HUES6 (cell line): Measurements from ENCODE around the gene OR52E4.

Experiments
- H3K27ac ChIP-seq: 2 replicates; pipeline ENCODE4 v1.7.0; 2013; ENCODE audit warnings: low read depth, mild to moderate bottlenecking, low read length, inconsistent platforms
- H3K27me3 ChIP-seq: 2 replicates; pipeline ENCODE4 v1.6.1; 2013; ENCODE audit warnings: low read length; ENCODE audit not compliant: control insufficient read depth, insufficient read depth
- H3K36me3 ChIP-seq: 2 replicates; pipeline ENCODE4 v1.6.1; 2013; ENCODE audit warnings: low read length; ENCODE audit not compliant: control insufficient read depth, insufficient read depth
- H3K4me1 ChIP-seq: 2 replicates; pipeline ENCODE4 v1.6.1; 2013; ENCODE audit warnings: low read length; ENCODE audit not compliant: control insufficient read depth, insufficient read depth
- H3K4me3 ChIP-seq: 2 replicates; pipeline ENCODE4 v1.5.1; 2013; ENCODE audit warnings: low read depth, low read length
- H3K9ac ChIP-seq: one replicate; pipeline ENCODE4 v1.6.1; 2013; ENCODE audit warnings: mild to moderate bottlenecking, low read length
- H3K9me3 ChIP-seq: 2 replicates; pipeline ENCODE4 v1.6.1; 2013; ENCODE audit warnings: low read depth, low read length; ENCODE audit not compliant: control insufficient read depth, insufficient read depth

The OR52E4 gene

GRCh38 chr11:5881756-5882155 is 1.3 kb downstream of the OR52E4 start:
- Histone ChIP-seq H3K9me3 (no peaks in the 10 kb centered on the region), H3K9ac (no peak overlapping the region), H3K27ac (no peak overlapping the region), H3K4me1 (no peaks in the 10 kb centered on the region), H3K36me3 (no peaks in the 10 kb centered on the region), H3K27me3 (no peaks in the 10 kb centered on the region), H3K4me3 (no peak overlapping the region)

- Histone ChIP-seq H3K27ac (no peak overlapping the region), H3K4me3 (no peak overlapping the region), H3K27me3 (no peaks in the 10 kb centered on the region), H3K4me1 (no peaks in the 10 kb centered on the region), H3K36me3 (no peaks in the 10 kb centered on the region), H3K9me3 (no peaks in the 10 kb centered on the region), H3K9ac (no peak overlapping the region)
Measured at GRCh38 chr11:5887172-5887571, 6.7 kb downstream of the OR52E4 start.

GRCh38 chr11:5887661-5888060 is 7.2 kb downstream of the OR52E4 start:
- Histone ChIP-seq H3K27ac (no peak overlapping the region), H3K4me1 (no peaks in the 10 kb centered on the region), H3K4me3 (no peak overlapping the region), H3K27me3 (no peaks in the 10 kb centered on the region), H3K9me3 (no peaks in the 10 kb centered on the region), H3K9ac (no peak overlapping the region), H3K36me3 (no peaks in the 10 kb centered on the region)

- Histone ChIP-seq H3K27me3 (no peaks in the 10 kb centered on the region), H3K4me1 (no peaks in the 10 kb centered on the region), H3K9me3 (no peaks in the 10 kb centered on the region), H3K9ac (no peak overlapping the region), H3K4me3 (no peak overlapping the region), H3K27ac (no peak overlapping the region), H3K36me3 (no peaks in the 10 kb centered on the region)
Measured at GRCh38 chr11:5891216-5891800, 10.9 kb downstream of the OR52E4 start.

GRCh38 chr11:5892908-5893307 is 12.5 kb downstream of the OR52E4 start, which contains the start of gene OR52E5:
TSS of gene OR52E5 (plus strand) at chr11:5893208. CDS start at chr11:5900777, 7,569 bp downstream.
- Histone ChIP-seq H3K9me3 (no peaks in the 10 kb centered on the region), H3K36me3 (no peaks in the 10 kb centered on the region), H3K4me1 (no peaks in the 10 kb centered on the region), H3K27ac (no peak within 1 kb of the TSS), H3K4me3 (no peak within 1 kb of the TSS), H3K27me3 (no peaks in the 10 kb centered on the region), H3K9ac (no peak within 1 kb of the TSS)

GRCh38 chr11:5899534-5899933 is 19.1 kb downstream of the OR52E4 start:
- H3K27me3 ChIP-seq: no peaks in the 10 kb centered on the region
- H3K9ac ChIP-seq: no peak overlapping the region
- H3K4me3 ChIP-seq: no peak overlapping the region
- peaks cover 3% of the 10 kb centered on the region; the same call in 1 of the 2 replicates for H3K4me1 ChIP-seq
- no peak overlapping the region for H3K27ac ChIP-seq
- no peaks in the 10 kb centered on the region for H3K9me3 ChIP-seq
- no peaks in the 10 kb centered on the region for H3K36me3 ChIP-seq

GRCh38 chr11:5910540-5910939 is 30.1 kb downstream of the OR52E4 start:
- Histone ChIP-seq H3K4me3 (no peak overlapping the region), H3K4me1 (no peaks in the 10 kb centered on the region), H3K9ac (no peak overlapping the region), H3K27ac (no peak overlapping the region), H3K36me3 (no peaks in the 10 kb centered on the region), H3K9me3 (peaks cover 8% of the 10 kb centered on the region), H3K27me3 (no peaks in the 10 kb centered on the region)

- H3K36me3 ChIP-seq: no peaks in the 10 kb centered on the region
- H3K4me3 ChIP-seq: no peak overlapping the region
- peaks cover 2% of the 10 kb centered on the region; the same call in 1 of the 2 replicates for H3K9me3 ChIP-seq
- H3K27me3 ChIP-seq: no peaks in the 10 kb centered on the region
- H3K4me1 ChIP-seq: no peaks in the 10 kb centered on the region
- H3K9ac ChIP-seq: no peak overlapping the region
- no peak overlapping the region for H3K27ac ChIP-seq
Measured at GRCh38 chr11:5922749-5923426, 42.5 kb downstream of the OR52E4 start.

GRCh38 chr11:5923427-5923776 is 43.0 kb downstream of the OR52E4 start:
- no peak overlapping the region for H3K4me3 ChIP-seq
- no peaks in the 10 kb centered on the region for H3K27me3 ChIP-seq
- H3K4me1 ChIP-seq: no peaks in the 10 kb centered on the region
- H3K9me3 ChIP-seq: peaks cover 7% of the 10 kb centered on the region; the same call in 1 of the 2 replicates
- no peak overlapping the region for H3K9ac ChIP-seq
- H3K27ac ChIP-seq: no peak overlapping the region
- H3K36me3 ChIP-seq: no peaks in the 10 kb centered on the region

- Histone ChIP-seq H3K27me3 (no peaks in the 10 kb centered on the region), H3K4me1 (no peaks in the 10 kb centered on the region), H3K27ac (no peak overlapping the region), H3K9me3 (peaks cover 11% of the 10 kb centered on the region), H3K36me3 (no peaks in the 10 kb centered on the region), H3K4me3 (no peak overlapping the region), H3K9ac (no peak overlapping the region)
Measured at GRCh38 chr11:5923794-5924193, 43.4 kb downstream of the OR52E4 start.

- Histone ChIP-seq H3K4me1 (no peaks in the 10 kb centered on the region), H3K9me3 (peaks cover 39% of the 10 kb centered on the region), H3K9ac (no peak overlapping the region), H3K4me3 (no peak overlapping the region), H3K27me3 (no peaks in the 10 kb centered on the region), H3K36me3 (no peaks in the 10 kb centered on the region), H3K27ac (no peak overlapping the region)
Measured at GRCh38 chr11:5928271-5928670, 47.8 kb downstream of the OR52E4 start.
